Measurements from ENCODE around the gene TRMT112. TPM values are rescaled to one million over a fixed set of nuclear protein-coding genes. Genes with fewer than 3 reads are reported as not detected.

The TRMT112 gene
- total RNA-seq, 2 donors from 2014 or later, result 110 to 151 TPM

- H3K27me3 ChIP-seq, result peaks cover 21 to 35% of the 10 kb centered on the region in 2 donors
- no peaks in the 10 kb centered on the region for H3K36me3 ChIP-seq
- TF ChIP-seq CTCF (IDR thresholded peaks at IDR 0.05), result no peak
- peaks cover 0 to 28% of the 10 kb centered on the region in 2 donors for H3K4me1 ChIP-seq
- no peak overlapping the region for H3K4me3 ChIP-seq
- no peak overlapping the region for H3K27ac ChIP-seq
- H3K9me3 ChIP-seq, result no peaks in the 10 kb centered on the region
- no peak for DNase-seq (ENCODE audit: low spot score)
Measured at GRCh38 chr11:64294774-64295173, 22.6 kb downstream of the TRMT112 start.

- no peak for DNase-seq (ENCODE audit: low spot score)
- no peaks in the 10 kb centered on the region for H3K9me3 ChIP-seq
Measured at GRCh38 chr11:64292460-64293254, 24.7 kb downstream of the TRMT112 start.

GRCh38 chr11:64291752-64292459 lies 25.5 kb downstream of the TRMT112 start:
- peaks cover 13 to 23% of the 10 kb centered on the region in 2 donors for H3K27me3 ChIP-seq

More at GRCh38 chr11:64292460-64293254, 24.7 kb downstream of the TRMT112 start:
- peak overlapping the region in 1 of 2 donors; percentile 49 for H3K4me3 ChIP-seq
- H3K27me3 ChIP-seq, result peaks cover 20 to 28% of the 10 kb centered on the region in 2 donors
- TF ChIP-seq CTCF (IDR thresholded peaks at IDR 0.05), result no peak
- no peak overlapping the region for H3K27ac ChIP-seq
- H3K36me3 ChIP-seq, result no peaks in the 10 kb centered on the region
- peaks cover 0 to 19% of the 10 kb centered on the region in 2 donors for H3K4me1 ChIP-seq

GRCh38 chr11:64291262-64291751 lies 26.1 kb downstream of the TRMT112 start, which contains the start of gene KCNK4:
KCNK4 (plus strand) TSS chr11:64291302; CDS start chr11:64293019, 1,717 bp downstream.
- Histone ChIP-seq H3K9me3 (no peaks in the 10 kb centered on the region), H3K4me3 (peak within 1 kb of the TSS; percentile 12 to 49), H3K27ac (no peak within 1 kb of the TSS), H3K4me1 (peaks cover 0 to 27% of the 10 kb centered on the region in 2 donors), H3K27me3 (peaks cover 10 to 19% of the 10 kb centered on the region in 2 donors), H3K36me3 (no peaks in the 10 kb centered on the region)
- TF ChIP-seq CTCF (IDR thresholded peaks at IDR 0.05), result no peak
- no peak for DNase-seq (ENCODE audit: low spot score)

More at GRCh38 chr11:64291752-64292459, 25.5 kb downstream of the TRMT112 start:
- Histone ChIP-seq H3K36me3 (no peaks in the 10 kb centered on the region), H3K4me1 (peaks cover 0 to 21% of the 10 kb centered on the region in 2 donors), H3K9me3 (no peaks in the 10 kb centered on the region), H3K4me3 (peak overlapping the region in 1 of 2 donors; percentile 49), H3K27ac (no peak overlapping the region)
- DNase-seq (ENCODE audit: low spot score), result no peak
- TF ChIP-seq CTCF (IDR thresholded peaks at IDR 0.05), result no peak

GRCh38 chr11:64290352-64291261 lies 26.8 kb downstream of the TRMT112 start:
- peaks cover 0 to 33% of the 10 kb centered on the region in 2 donors for H3K4me1 ChIP-seq
- no peak for DNase-seq (ENCODE audit: low spot score)
- TF ChIP-seq CTCF (IDR thresholded peaks at IDR 0.05), result no peak
- no peak overlapping the region for H3K27ac ChIP-seq
- H3K36me3 ChIP-seq, result no peaks in the 10 kb centered on the region
- no peaks in the 10 kb centered on the region for H3K9me3 ChIP-seq
- peaks cover 10 to 19% of the 10 kb centered on the region in 2 donors for H3K27me3 ChIP-seq
- H3K4me3 ChIP-seq, result peak overlapping the region in 1 of 2 donors; percentile 49
